Mesendoderm (in vitro differentiated cells): Measurements from ENCODE around the gene TRAM2.
A peak's percentile ranks its signal among the peaks of the same experiment; 100 is the strongest.

Experiments used
- DNase-seq: peaks from one replicate; pipeline ENCODE4 v3.0.0; 2013
- H2AK5ac ChIP-seq: 2 replicates; pipeline ENCODE4 v1.6.1; 2013; ENCODE audit warnings: low read length, inconsistent platforms
- H2BK120ac ChIP-seq: 2 replicates; pipeline ENCODE4 v1.6.1; 2013; ENCODE audit warnings: low read depth, mild to moderate bottlenecking, low read length, moderate library complexity, mixed read lengths
- H2BK15ac ChIP-seq: replicated peaks from 2 replicates; pipeline ENCODE4 v1.6.1; 2013; ENCODE audit warnings: low read depth, mild to moderate bottlenecking, moderate library complexity
- H2BK5ac ChIP-seq: 2 replicates; pipeline ENCODE4 v1.6.1; 2013; ENCODE audit warnings: low read length, inconsistent platforms
- H3K18ac ChIP-seq: 2 replicates; pipeline ENCODE4 v1.6.1; 2013; ENCODE audit warnings: mild to moderate bottlenecking, low read length, mixed read lengths
- H3K23ac ChIP-seq: one replicate; pipeline ENCODE4 v1.6.1; 2013; ENCODE audit warnings: low read length
- H3K27ac ChIP-seq: 2 replicates; pipeline ENCODE4 v1.5.1; 2013; ENCODE audit warnings: low read depth, mild to moderate bottlenecking, inconsistent platforms, low read length, moderate library complexity
- H3K27me3 ChIP-seq: 2 replicates; pipeline ENCODE4 v1.6.1; 2013; ENCODE audit warnings: low read length, control low read depth, mild to moderate bottlenecking, inconsistent platforms; ENCODE audit not compliant: insufficient read depth, poor library complexity
- H3K36me3 ChIP-seq: 2 replicates; pipeline ENCODE4 v1.6.1; 2013; ENCODE audit warnings: low read length, inconsistent platforms; ENCODE audit not compliant: control insufficient read depth, insufficient read depth
- H3K4ac ChIP-seq: one replicate; pipeline ENCODE4 v1.6.1; 2013; ENCODE audit warnings: low read depth, mild to moderate bottlenecking, low read length, moderate library complexity
- H3K4me1 ChIP-seq: 2 replicates; pipeline ENCODE4 v1.6.1; 2013; ENCODE audit warnings: low read depth, low read length, inconsistent platforms; ENCODE audit not compliant: control insufficient read depth
- H3K4me2 ChIP-seq: 2 replicates; pipeline ENCODE4 v1.6.1; 2013; ENCODE audit warnings: low read length
- H3K4me3 ChIP-seq: 2 replicates; pipeline ENCODE4 v1.5.1; 2013; ENCODE audit warnings: mild to moderate bottlenecking, low read length
- H3K56ac ChIP-seq: one replicate; pipeline ENCODE4 v1.6.1; 2013; ENCODE audit warnings: low read length
- H3K79me1 ChIP-seq: 2 replicates; pipeline ENCODE4 v1.6.1; 2013; ENCODE audit warnings: low read length, inconsistent platforms
- H3K79me2 ChIP-seq: 2 replicates; pipeline ENCODE4 v1.6.1; 2013; ENCODE audit warnings: mild to moderate bottlenecking, low read length; ENCODE audit not compliant: control insufficient read depth, insufficient read depth
- H3K9ac ChIP-seq: 2 replicates; pipeline ENCODE4 v1.6.1; 2013; ENCODE audit warnings: low read length, inconsistent platforms
- H4K5ac ChIP-seq: one replicate; pipeline ENCODE4 v1.6.1; 2013; ENCODE audit warnings: low read length
- H4K8ac ChIP-seq: one replicate; pipeline ENCODE4 v1.6.1; 2013; ENCODE audit warnings: low read depth, mild to moderate bottlenecking, control low read depth, low read length, moderate library complexity
- WGBS: extraction: QIAGEN DNeasy Blood & Tissue Kit; methylation state at CpG from one replicate; pipeline ENCODE4 v1.1.7; 2013; ENCODE audit warnings: low lambda C conversion rate, missing lambda C conversion rate; ENCODE audit not compliant: insufficient coverage; ENCODE audit errors: extremely low coverage; 5-methylcytosine and 5-hydroxymethylcytosine counted together

Gene TRAM2

DNA sequence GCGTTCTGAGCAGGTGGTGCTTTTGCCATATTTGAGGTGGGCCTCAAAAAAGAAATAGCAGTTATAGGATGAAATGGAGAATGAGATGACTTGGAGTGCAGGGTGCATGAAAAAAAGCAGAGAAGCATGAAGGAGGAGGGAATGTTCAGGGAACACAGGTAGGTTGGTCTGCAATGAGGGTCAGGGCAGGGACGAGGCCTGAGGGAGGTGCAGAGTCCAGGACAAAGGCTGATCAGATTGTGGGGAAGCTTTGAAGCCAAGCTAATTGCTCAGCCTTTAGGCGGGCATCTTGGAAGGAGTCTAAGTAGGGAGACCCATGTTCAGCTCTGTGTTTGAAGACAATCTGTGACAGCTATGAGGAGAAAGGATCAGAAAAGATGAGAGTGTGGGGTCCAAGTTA is 12.0 kb downstream of the TRAM2 start:
- no peak overlapping the region for H3K27ac ChIP-seq
- WGBS = no CpG with 5 or more reads among the region's 3 CpGs
- peaks cover 19% of the 10 kb centered on the region for H3K4me1 ChIP-seq

DNA sequence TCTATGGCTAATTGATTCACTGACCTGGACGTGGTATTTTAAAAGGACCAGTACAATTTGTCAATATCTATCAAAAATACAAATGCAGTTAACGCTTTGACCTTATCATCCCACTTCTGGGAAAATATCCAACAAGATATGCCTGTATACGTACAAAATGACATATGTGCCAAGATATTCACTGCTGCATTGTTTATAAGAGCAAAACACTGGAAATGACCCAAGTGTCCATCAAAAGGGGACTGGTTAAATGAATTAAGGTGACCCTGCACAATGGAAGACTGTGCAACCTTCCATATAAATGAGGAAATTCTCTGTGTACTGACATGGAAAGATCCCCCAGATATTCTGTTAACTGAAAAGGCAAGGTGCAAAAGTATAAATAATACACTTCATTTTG is 13.9 kb downstream of the TRAM2 start:
- no peak overlapping the region for H3K56ac ChIP-seq
- H3K4me2 ChIP-seq = no peak overlapping the region
- no peak overlapping the region for H3K4me3 ChIP-seq
- no peak overlapping the region for H3K23ac ChIP-seq
- no peak overlapping the region for H4K5ac ChIP-seq
- peaks cover 30% of the 10 kb centered on the region for H3K79me1 ChIP-seq
- H3K18ac ChIP-seq = no peak overlapping the region
- no peak overlapping the region for H3K9ac ChIP-seq
- no peak overlapping the region for H2AK5ac ChIP-seq
- H3K4ac ChIP-seq = no peak overlapping the region
- H3K36me3 ChIP-seq = no peaks in the 10 kb centered on the region
- DNase-seq = no peak
- H3K79me2 ChIP-seq = peaks cover 57% of the 10 kb centered on the region
- no peak overlapping the region for H2BK120ac ChIP-seq
- no peak overlapping the region for H3K27ac ChIP-seq
- no CpG with 5 or more reads among the region's 3 CpGs for WGBS
- H4K8ac ChIP-seq = no peak overlapping the region
- H2BK15ac ChIP-seq = no peak overlapping the region
- H2BK5ac ChIP-seq = no peak overlapping the region
- H3K27me3 ChIP-seq = no peaks in the 10 kb centered on the region
- H3K4me1 ChIP-seq = peaks cover 18% of the 10 kb centered on the region

More for the DNA sequence above, 12.0 kb downstream of the TRAM2 start:
- Histone ChIP-seq H3K27me3 (no peaks in the 10 kb centered on the region), H3K36me3 (no peaks in the 10 kb centered on the region), H4K8ac (no peak overlapping the region), H3K9ac (no peak overlapping the region), H2BK120ac (no peak overlapping the region), H3K18ac (no peak overlapping the region), H3K4me3 (no peak overlapping the region), H2AK5ac (no peak overlapping the region), H3K79me1 (peaks cover 36% of the 10 kb centered on the region), H3K4ac (no peak overlapping the region), H4K5ac (no peak overlapping the region), H3K56ac (no peak overlapping the region), H3K79me2 (peaks cover 70% of the 10 kb centered on the region), H2BK15ac (no peak overlapping the region), H2BK5ac (no peak overlapping the region), H3K4me2 (no peak overlapping the region), H3K23ac (no peak overlapping the region)
- DNase-seq = no peak

DNA sequence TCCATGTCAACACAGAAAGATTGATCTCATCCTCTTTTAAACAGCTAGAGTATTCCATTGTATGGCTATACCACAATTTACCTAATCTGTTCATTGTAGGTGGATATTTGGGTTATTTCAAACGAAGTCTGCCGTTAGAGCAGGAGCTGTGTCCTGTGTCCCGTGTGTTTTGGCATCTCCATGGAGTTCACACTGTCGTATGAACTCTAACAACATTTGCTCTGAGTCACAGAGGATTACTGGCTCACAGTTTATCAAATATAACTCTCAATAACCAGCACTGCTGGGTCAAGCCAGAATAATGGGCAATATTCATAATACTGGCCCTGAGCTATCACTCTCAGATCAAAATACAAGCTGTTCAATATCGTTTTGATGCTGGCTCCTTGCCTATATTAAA is 16.4 kb downstream of the TRAM2 start:
- H3K27ac ChIP-seq = no peak overlapping the region
- WGBS = no CpG with 5 or more reads among the region's 5 CpGs
- peaks cover 11% of the 10 kb centered on the region for H3K4me1 ChIP-seq

DNA sequence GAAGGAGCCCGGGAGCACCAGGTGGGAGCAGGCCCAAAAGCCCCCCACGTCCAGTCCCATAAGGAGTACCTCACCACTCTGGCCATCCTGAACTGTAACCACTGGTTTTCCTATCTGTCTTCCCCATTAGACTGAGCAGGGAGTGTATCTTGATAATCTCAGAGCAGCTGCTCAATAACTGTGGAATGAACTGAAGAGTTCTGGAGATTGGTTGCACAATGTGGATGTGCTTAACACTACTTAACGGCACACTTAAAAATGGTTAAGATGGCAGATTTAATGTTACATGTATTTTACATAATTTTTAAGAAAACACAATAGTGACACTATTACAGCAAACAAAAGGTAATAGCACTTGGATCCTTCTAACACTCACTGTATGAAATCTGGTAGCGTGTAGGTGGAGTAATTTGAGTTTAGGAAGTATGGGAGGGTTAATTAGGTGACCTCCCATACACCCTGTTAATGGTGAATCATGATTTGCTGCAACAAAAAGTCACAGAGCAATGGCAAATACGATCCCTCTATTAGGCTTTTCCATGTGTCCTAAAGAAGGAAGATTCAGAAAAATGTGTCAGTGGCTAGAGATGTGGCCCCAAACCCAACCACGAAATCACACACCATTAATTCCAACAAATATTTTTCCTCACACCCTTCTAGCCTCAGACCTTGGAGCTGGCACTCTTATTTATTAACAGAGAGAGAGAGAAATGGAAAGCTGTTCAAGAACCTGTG is 18.4 kb downstream of the TRAM2 start:
- Histone ChIP-seq H3K23ac (no peak overlapping the region), H2BK5ac (peak overlapping the region; percentile 65), H3K4me2 (no peak overlapping the region), H2BK120ac (no peak overlapping the region), H3K79me2 (peaks cover 44% of the 10 kb centered on the region), H4K5ac (no peak overlapping the region), H2BK15ac (no peak overlapping the region), H3K56ac (peak overlapping the region; percentile 72), H3K27ac (peak overlapping the region; percentile 41), H3K79me1 (peaks cover 10% of the 10 kb centered on the region), H4K8ac (no peak overlapping the region), H3K4me3 (no peak overlapping the region), H3K18ac (peak overlapping the region; percentile 4), H3K36me3 (no peaks in the 10 kb centered on the region), H2AK5ac (peak overlapping the region; percentile 61), H3K9ac (peak overlapping the region; percentile 15), H3K27me3 (no peaks in the 10 kb centered on the region), H3K4me1 (peaks cover 16% of the 10 kb centered on the region), H3K4ac (no peak overlapping the region)
- no peak for DNase-seq
- WGBS = no CpG with 5 or more reads among the region's 6 CpGs

More for the DNA sequence above, 16.4 kb downstream of the TRAM2 start:
- Histone ChIP-seq H3K36me3 (no peaks in the 10 kb centered on the region), H3K56ac (no peak overlapping the region), H2BK15ac (no peak overlapping the region), H3K9ac (no peak overlapping the region), H4K8ac (no peak overlapping the region), H3K23ac (no peak overlapping the region), H2AK5ac (no peak overlapping the region), H2BK120ac (no peak overlapping the region), H2BK5ac (no peak overlapping the region), H3K4ac (no peak overlapping the region), H4K5ac (no peak overlapping the region), H3K27me3 (no peaks in the 10 kb centered on the region), H3K79me2 (peaks cover 47% of the 10 kb centered on the region), H3K79me1 (peaks cover 18% of the 10 kb centered on the region), H3K4me3 (no peak overlapping the region), H3K4me2 (no peak overlapping the region), H3K18ac (no peak overlapping the region)
- DNase-seq = no peak

DNA sequence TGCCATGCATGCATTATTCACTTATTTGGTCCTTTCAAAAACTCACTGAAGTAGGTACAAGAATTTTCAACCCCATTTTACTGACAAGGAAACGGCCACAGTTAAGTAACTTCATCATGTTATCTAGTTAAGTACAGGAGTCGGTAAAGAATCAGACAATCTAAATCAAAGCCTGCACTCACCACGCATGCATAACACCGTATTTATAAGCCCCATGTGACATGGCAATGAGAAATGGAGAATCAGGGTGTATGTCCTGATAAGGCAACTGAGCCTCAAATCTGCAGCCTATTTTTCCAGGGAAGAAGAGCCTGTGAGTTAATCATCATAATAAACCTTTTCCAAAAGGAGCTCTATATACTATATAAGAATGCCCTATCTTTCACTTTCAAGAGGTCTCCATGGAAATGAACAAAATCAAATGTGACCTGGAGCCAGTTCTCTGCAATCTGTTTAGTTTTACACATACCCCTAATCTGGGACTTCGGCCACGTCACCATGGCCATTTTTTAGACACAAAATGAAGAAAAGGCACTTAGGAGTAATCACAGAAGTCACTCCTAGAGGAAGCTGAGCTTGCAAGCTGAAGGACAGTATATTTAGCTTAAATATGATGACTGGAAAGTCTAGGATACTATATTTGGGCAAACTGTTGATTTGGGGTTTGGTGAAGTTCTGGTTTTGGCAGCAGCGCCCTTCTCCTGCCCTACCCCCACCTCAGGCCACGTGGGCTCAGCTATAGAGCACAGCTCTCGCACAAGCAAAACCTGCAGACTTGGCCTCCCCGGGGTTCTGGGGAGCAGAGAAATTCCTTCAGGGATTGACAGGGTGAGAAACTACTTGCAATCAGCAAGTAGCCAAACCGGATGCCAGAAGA is 19.2 kb downstream of the TRAM2 start:
- Histone ChIP-seq H4K8ac (no peak overlapping the region), H3K4me1 (peaks cover 19% of the 10 kb centered on the region), H3K79me1 (peaks cover 10% of the 10 kb centered on the region), H3K9ac (peak overlapping the region; percentile 23), H3K4ac (no peak overlapping the region), H3K23ac (no peak overlapping the region), H3K4me2 (no peak overlapping the region), H4K5ac (no peak overlapping the region), H3K27me3 (no peaks in the 10 kb centered on the region), H2AK5ac (no peak overlapping the region), H3K36me3 (no peaks in the 10 kb centered on the region), H3K79me2 (peaks cover 40% of the 10 kb centered on the region), H3K4me3 (no peak overlapping the region), H2BK120ac (no peak overlapping the region), H3K18ac (peak overlapping the region; percentile 32), H2BK5ac (no peak overlapping the region), H3K56ac (peak overlapping the region; percentile 26), H2BK15ac (no peak overlapping the region), H3K27ac (peak overlapping the region; percentile 6)
- no CpG with 5 or more reads among the region's 11 CpGs for WGBS
- peak; percentile 91 for DNase-seq
